Measurements from ENCODE around the gene LMNTD1.
A peak's percentile ranks its signal among the peaks of the same experiment; 100 is the strongest.
"Not testable (repeated sequence)": the region's sequence is repeated elsewhere in the genome, so short reads cannot be mapped to it uniquely, and the experiment has no call there.

LMNTD1 gene

GRCh38 chr12:25553098-25553497 is at the start of gene LMNTD1:
Gene LMNTD1 (minus strand): TSS chr12:25553283. CDS start chr12:25552959, 324 bp downstream.
- no peak for DNase-seq
- intact Hi-C loops (cut with DNase I) = no loop called here

- DNase-seq = no peak
Measured at GRCh38 chr12:25598956-25599355, 45.9 kb upstream of the LMNTD1 start.

GRCh38 chr12:25595496-25595895 is 42.4 kb upstream of the LMNTD1 start:
- DNase-seq; intact Hi-C loops (cut with DNase I): not testable (repeated sequence)

More at GRCh38 chr12:25598956-25599355, 45.9 kb upstream of the LMNTD1 start:
- intact Hi-C loops (cut with DNase I) = no loop called here

- intact Hi-C loops (cut with DNase I) = no loop called here
- DNase-seq = no peak
Measured at GRCh38 chr12:25594376-25594775, 41.3 kb upstream of the LMNTD1 start.

GRCh38 chr12:25592725-25593495 is 39.8 kb upstream of the LMNTD1 start:
- DNase-seq = no peak
- intact Hi-C loops (cut with DNase I) = no loop called here

GRCh38 chr12:25591144-25591543 is 38.1 kb upstream of the LMNTD1 start:
- DNase-seq = peak in 1 of 42 donors; percentile 1
- intact Hi-C loops (cut with DNase I) = no loop called here

GRCh38 chr12:25590011-25590721 is 37.1 kb upstream of the LMNTD1 start:
- intact Hi-C loops (cut with DNase I) = no loop called here
- DNase-seq = no peak

- DNase-seq = no peak
- intact Hi-C loops (cut with DNase I) = no loop called here
Measured at GRCh38 chr12:25587346-25587745, 34.3 kb upstream of the LMNTD1 start.

GRCh38 chr12:25585662-25586061 is 32.6 kb upstream of the LMNTD1 start:
- intact Hi-C loops (cut with DNase I) = no loop called here
- no peak for DNase-seq

- intact Hi-C loops (cut with DNase I) = no loop called here
Measured at GRCh38 chr12:25585021-25585523, 32.0 kb upstream of the LMNTD1 start.

GRCh38 chr12:25584596-25584995 is 31.5 kb upstream of the LMNTD1 start:
- intact Hi-C loops (cut with DNase I) = no loop called here

More at GRCh38 chr12:25585021-25585523, 32.0 kb upstream of the LMNTD1 start:
- peak in 10 of 42 donors; percentile 8 to 53 (median 30) for DNase-seq

GRCh38 chr12:25583545-25583944 is 30.5 kb upstream of the LMNTD1 start:
- intact Hi-C loops (cut with DNase I) = no loop called here
- peak in 6 of 42 donors; percentile 5 to 55 (median 18) for DNase-seq

More at GRCh38 chr12:25584596-25584995, 31.5 kb upstream of the LMNTD1 start:
- no peak for DNase-seq

- intact Hi-C loops (cut with DNase I) = no loop called here
- DNase-seq = no peak
Measured at GRCh38 chr12:25581067-25581466, 28.0 kb upstream of the LMNTD1 start.

GRCh38 chr12:25578411-25579143 is 25.5 kb upstream of the LMNTD1 start:
- no peak for DNase-seq
- intact Hi-C loops (cut with DNase I) = no loop called here

- intact Hi-C loops (cut with DNase I) = no loop called here
- DNase-seq = no peak
Measured at GRCh38 chr12:25574761-25575160, 21.7 kb upstream of the LMNTD1 start.

- peak in 1 of 42 donors; percentile 22 for DNase-seq
- intact Hi-C loops (cut with DNase I) = no loop called here
Measured at GRCh38 chr12:25573346-25573745, 20.3 kb upstream of the LMNTD1 start.

GRCh38 chr12:25570418-25570817 is 17.3 kb upstream of the LMNTD1 start:
- DNase-seq = no peak
- intact Hi-C loops (cut with DNase I) = no loop called here

- intact Hi-C loops (cut with DNase I) = no loop called here
- no peak for DNase-seq
Measured at GRCh38 chr12:25566202-25566949, 13.3 kb upstream of the LMNTD1 start.

- no peak for DNase-seq
- intact Hi-C loops (cut with DNase I) = no loop called here
Measured at GRCh38 chr12:25558586-25558985, 5.5 kb upstream of the LMNTD1 start.

Data from head of caudate nucleus (tissue), 42 donors.